HG02970 (cell line): ENCODE measurements around the gene PDZD11.
"Not testable (repeated sequence)": the region's sequence is repeated elsewhere in the genome, so short reads cannot be mapped to it uniquely, and the experiment has no call there.

Experiments
- ATAC-seq: cut with Tn5 transposase; IDR thresholded peaks from one replicate; pipeline ENCODE4 v1.9.1; 2021; ENCODE audit warnings: mild to moderate bottlenecking, moderate library complexity, moderate number of reproducible peaks; ENCODE audit not compliant: unreplicated experiment, low FRiP score

The PDZD11 gene

DNA sequence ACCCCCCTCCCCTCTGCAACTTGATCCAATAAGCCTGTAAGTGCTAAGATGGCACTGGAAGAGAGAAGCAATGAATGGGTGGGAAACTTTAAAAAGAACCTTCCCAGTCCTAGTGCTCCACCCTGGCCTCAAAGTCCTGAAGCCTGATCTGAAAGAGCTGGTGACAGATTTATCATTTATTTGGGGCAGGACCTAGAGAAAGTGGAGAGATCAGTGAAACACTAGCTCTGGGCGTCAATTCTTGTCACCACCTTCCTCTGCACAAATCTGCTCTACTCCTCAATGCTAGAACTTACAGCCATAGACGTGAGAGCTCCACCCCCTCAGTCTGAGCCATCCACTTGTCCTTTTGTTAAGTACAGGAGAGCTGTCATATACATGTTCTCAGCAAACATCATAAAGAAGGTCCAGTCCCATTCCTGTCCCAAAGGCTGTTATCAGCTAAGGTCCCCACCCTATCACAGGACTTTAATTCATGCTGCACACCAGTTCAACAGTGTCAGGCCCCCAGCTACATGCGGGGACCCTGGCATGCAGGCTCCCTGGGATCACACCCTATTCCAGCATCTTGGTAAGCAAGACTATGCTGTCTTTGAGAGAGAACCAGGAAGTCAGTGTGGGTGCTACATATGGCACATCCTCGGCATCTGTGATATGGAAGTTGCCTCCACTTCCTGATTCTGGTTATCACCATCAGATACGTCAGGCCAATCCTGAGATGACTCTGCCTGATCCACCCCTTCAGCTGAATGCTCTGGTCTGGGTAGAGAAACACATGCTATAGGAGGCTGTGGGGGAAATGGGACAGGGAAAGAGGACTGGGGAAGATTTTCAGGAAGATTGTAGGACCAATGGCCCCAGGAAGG lies 32.1 kb downstream of the PDZD11 start:
- ATAC-seq = no peak

GRCh38 chrX:70255452-70255851 lies 34.3 kb downstream of the PDZD11 start:
- no peak for ATAC-seq

DNA sequence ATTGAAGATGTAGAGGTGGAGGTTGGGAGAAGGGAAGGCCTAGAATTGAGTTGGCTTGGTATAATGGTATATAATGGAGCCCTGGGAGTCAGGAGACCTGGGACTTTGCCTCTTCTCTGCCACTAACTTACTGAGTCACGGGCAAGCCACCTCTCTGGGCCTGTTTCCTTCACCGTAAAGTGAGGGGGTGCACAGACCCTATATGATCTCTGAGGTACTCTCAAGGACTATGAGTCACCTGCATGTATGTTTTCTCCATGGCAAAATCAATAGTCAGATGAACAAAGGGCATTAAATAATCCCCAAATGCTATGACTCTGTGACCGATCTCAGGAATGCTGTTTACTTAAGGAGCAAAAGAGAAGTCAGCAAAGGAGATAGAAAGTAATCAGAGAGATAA lies 34.8 kb downstream of the PDZD11 start:
- ATAC-seq = no peak

GRCh38 chrX:70254063-70254400 lies 35.7 kb downstream of the PDZD11 start:
- no peak for ATAC-seq

- ATAC-seq = no peak
Observed at GRCh38 chrX:70253377-70254062, 36.2 kb downstream of the PDZD11 start.

GRCh38 chrX:70252491-70252890 lies 37.2 kb downstream of the PDZD11 start:
- no peak for ATAC-seq

DNA sequence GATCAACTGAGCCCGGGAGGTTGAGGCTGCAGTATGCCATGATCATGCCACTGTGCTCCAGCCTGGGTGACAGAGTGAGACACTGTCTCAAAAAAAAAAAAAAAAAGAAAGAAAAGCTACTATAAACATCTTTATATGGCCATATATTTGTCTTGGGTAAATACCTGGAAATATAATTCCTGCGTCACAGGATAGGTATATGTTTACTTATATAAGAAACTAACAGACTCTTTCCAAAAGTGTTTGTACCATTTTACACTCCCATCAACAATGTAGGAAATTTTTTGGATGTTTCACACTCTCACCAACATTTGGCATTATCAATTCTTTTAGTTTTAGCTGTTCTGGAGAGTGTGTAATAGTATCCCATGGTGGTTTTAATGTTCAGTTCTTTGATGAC lies 42.5 kb downstream of the PDZD11 start:
- no peak for ATAC-seq

DNA sequence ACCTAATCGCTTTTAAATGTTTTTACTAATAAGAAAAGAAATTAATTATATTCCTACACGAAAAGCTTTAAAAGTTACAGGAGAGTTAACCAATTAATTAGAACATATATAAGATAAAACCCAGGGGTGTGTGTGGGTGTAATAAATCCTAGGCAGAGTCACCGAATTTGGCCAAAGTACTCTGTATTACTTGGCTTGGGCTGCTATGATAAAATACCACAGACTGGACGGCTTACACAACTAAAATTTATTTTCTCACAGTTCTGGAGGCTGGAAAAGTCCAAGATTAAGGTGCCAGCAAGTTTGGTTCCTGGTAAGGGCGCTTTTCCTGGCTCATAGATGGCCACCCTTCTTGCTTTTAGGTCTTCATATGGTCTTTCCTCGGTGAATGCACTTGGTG lies 44.8 kb downstream of the PDZD11 start:
- no peak for ATAC-seq

DNA sequence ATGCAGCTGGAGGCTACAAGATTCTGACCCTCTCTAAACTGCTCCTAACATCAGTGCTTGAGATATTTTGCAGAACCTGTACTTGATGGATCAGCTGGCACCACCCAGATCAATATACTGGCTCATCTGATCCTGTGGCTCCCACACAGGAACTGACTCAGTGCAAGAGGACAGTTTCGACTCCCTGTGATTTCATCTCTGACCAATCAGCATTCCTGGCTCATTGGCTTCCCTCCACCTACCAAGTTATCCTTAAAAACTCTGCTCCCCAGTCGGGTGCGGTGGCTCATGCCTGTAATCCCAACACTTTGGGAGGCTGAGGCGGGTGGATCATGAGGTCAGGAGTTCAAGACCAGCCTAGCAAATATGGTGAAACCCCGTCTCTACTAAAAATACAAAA lies 46.1 kb downstream of the PDZD11 start:
- ATAC-seq = not testable (repeated sequence)

DNA sequence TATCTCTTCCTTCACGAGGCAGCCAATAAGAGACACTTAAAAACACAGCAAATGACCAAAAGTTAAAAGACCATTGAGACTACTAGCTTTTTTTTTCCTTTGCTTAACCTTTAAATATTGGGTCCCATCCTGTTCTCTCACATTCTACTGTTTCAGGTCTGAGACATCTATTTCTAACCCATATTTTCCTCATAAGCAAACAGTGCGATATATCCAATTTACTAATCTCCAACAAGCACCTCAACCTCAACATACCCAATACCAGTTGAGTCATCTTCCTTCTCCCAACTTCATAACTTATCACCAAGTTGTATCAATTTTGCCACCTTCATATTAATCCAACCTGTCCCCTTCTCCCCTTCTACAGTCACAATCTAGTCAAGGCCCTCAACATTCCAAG lies 48.2 kb downstream of the PDZD11 start:
- no peak for ATAC-seq

DNA sequence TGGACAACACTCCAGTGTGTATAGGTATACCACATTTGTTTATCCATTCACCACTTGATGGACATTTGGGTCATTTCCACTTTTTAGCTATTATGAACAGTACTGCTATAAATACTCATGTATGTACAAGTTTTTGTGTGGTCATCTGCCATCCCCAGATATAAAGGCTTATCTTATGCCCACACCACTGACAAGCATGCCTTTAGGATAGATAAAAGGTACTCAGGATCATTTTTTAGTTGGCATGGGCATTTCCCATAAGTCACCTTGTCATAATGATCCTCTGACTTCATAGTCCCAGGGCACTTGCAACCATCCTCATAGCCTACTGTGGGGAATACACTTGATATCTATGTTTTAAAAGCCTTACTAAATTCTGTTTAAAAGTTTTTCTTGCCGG lies 49.0 kb downstream of the PDZD11 start:
- no peak for ATAC-seq
